H1 (cell line): Measurements from ENCODE around the gene HOMER2. TPM values are rescaled to one million over a fixed set of nuclear protein-coding genes. Genes with fewer than 3 reads are reported as not detected.

ENCODE experiments used
- CTCF ChIA-PET: fragments of 300-600 bp; sonication (Branson Sonifier 250); formaldehyde crosslinking; loops from one replicate; lab custom pipeline; 2021; ENCODE audit not compliant: partially characterized antibody; lab: Charles Lee
- POLR2A ChIA-PET: fragments of 300-600 bp; sonication (Branson Sonifier 250); formaldehyde crosslinking; loops from one replicate; lab custom pipeline; 2021; ENCODE audit warnings: inconsistent platforms; ENCODE audit not compliant: partially characterized antibody; lab: Charles Lee
- DNase-seq, 2 experiments: peaks; one replicate each; pipeline versions ENCODE4 v3.0.0 to v3.0.0-alpha.2; 2010 to 2022; ENCODE audit warnings: low spot score in 2 of 2, low read depth in 1 of 2, mixed read lengths in 1 of 2
- FAIRE-seq: peaks from 2 replicates; lab custom pipeline; 2011; peaks lifted over from hg19 to GRCh38; lab: Jason Lieb, UNC
- H2AFZ ChIP-seq: 2 replicates; pipeline ENCODE4 v1.8.1; 2012; ENCODE audit warnings: low read length, inconsistent platforms
- H2AK5ac ChIP-seq: 2 replicates; pipeline ENCODE4 v1.6.1; 2013; ENCODE audit warnings: low read depth, low read length
- H2BK120ac ChIP-seq: replicated peaks from 2 replicates; pipeline ENCODE3; 2013; ENCODE audit warnings: low read depth, low read length, inconsistent platforms
- H2BK12ac ChIP-seq: 2 replicates; pipeline ENCODE4 v1.6.1; 2013; ENCODE audit warnings: low read depth, low read length
- H2BK15ac ChIP-seq: 2 replicates; pipeline ENCODE4 v1.6.1; 2013; ENCODE audit warnings: low read length
- H2BK20ac ChIP-seq: 2 replicates; pipeline ENCODE4 v1.6.1; 2013; ENCODE audit warnings: low read length
- H2BK5ac ChIP-seq: 2 replicates; pipeline ENCODE4 v1.6.1; 2013; ENCODE audit warnings: low read depth, low read length
- H3K14ac ChIP-seq: 2 replicates; pipeline ENCODE4 v1.6.1; 2013; ENCODE audit warnings: inconsistent platforms; ENCODE audit not compliant: insufficient read length
- H3K18ac ChIP-seq: 2 replicates; pipeline ENCODE4 v1.6.1; 2013; ENCODE audit warnings: low read length; ENCODE audit errors: extremely low read depth
- H3K23ac ChIP-seq: 2 replicates; pipeline ENCODE4 v1.6.1; 2013; ENCODE audit warnings: inconsistent platforms; ENCODE audit not compliant: insufficient read length
- H3K23me2 ChIP-seq: 2 replicates; pipeline ENCODE4 v1.6.1; 2013; ENCODE audit warnings: low read depth, low read length
- H3K27ac ChIP-seq: 2 replicates; pipeline ENCODE4 v1.6.1; 2011; ENCODE audit warnings: low read depth, low read length, inconsistent platforms
- H3K27me3 ChIP-seq, 4 experiments: replicated peaks in 1 of 4; 1 replicate in 1 of 4; 2 replicates in 3 of 4; pipeline versions ENCODE4 v1.6.1 to v1.8.1; 2011 to 2013; ENCODE audit warnings: low read length in 3 of 4, mild to moderate bottlenecking in 3 of 4, inconsistent platforms in 2 of 4, mixed read lengths in 2 of 4, moderate library complexity in 1 of 4; ENCODE audit not compliant: control insufficient read depth in 3 of 4, insufficient read depth in 3 of 4; ENCODE audit errors: extremely low read depth in 1 of 4
- H3K36me3 ChIP-seq, 4 experiments: 2 replicates each; pipeline versions ENCODE4 v1.6.1 to v1.8.1; 2011 to 2013; ENCODE audit warnings: mild to moderate bottlenecking in 4 of 4, low read length in 3 of 4, moderate library complexity in 2 of 4, control low read depth in 1 of 4, inconsistent platforms in 1 of 4; ENCODE audit not compliant: insufficient read depth in 4 of 4, control insufficient read depth in 2 of 4
- H3K4ac ChIP-seq: replicated peaks from 2 replicates; pipeline ENCODE3; 2013; ENCODE audit warnings: low read length, low read depth, mixed read lengths, inconsistent platforms; ENCODE audit not compliant: insufficient read length
- H3K4me1 ChIP-seq, 4 experiments: replicated peaks in 1 of 4; 1 replicate in 1 of 4; 2 replicates in 3 of 4; pipeline versions ENCODE4 v1.6.1 to v1.8.1; 2011 to 2013; ENCODE audit warnings: low read length in 3 of 4, inconsistent platforms in 2 of 4, mixed read lengths in 1 of 4; ENCODE audit not compliant: insufficient read depth in 4 of 4, control insufficient read depth in 3 of 4
- H3K4me2 ChIP-seq, 2 experiments: 2 replicates each; pipeline versions ENCODE4 v1.6.1 to v1.8.1; 2011 to 2013; ENCODE audit warnings: low read depth in 2 of 2, low read length in 2 of 2, control low read depth in 1 of 2, inconsistent platforms in 1 of 2, mild to moderate bottlenecking in 1 of 2; ENCODE audit not compliant: insufficient read depth in 1 of 2
- H3K4me3 ChIP-seq, 4 experiments: fragments of 200-600, 300-600 bp in 1 of 4; sonication (generic), shearing (Covaris generic), sonication (Bioruptor Twin) in 1 of 4; 2 replicates each; pipeline versions ENCODE4 v1.5.1 to v1.8.1; 2011 to 2016; ENCODE audit warnings: low read length in 4 of 4, low read depth in 3 of 4, control low read depth in 2 of 4, inconsistent platforms in 2 of 4, mild to moderate bottlenecking in 2 of 4, mixed read lengths in 1 of 4, moderate library complexity in 1 of 4; ENCODE audit not compliant: insufficient read depth in 2 of 4; ENCODE audit errors: extremely low read depth in 1 of 4
- H3K56ac ChIP-seq: replicated peaks from 2 replicates; pipeline ENCODE3; 2013; ENCODE audit warnings: low read depth, mild to moderate bottlenecking, mixed read lengths, low read length, inconsistent platforms; ENCODE audit not compliant: insufficient read length
- H3K79me1 ChIP-seq: 2 replicates; pipeline ENCODE4 v1.6.1; 2013; ENCODE audit warnings: low read depth, low read length, control low read depth
- H3K79me2 ChIP-seq, 2 experiments: 2 replicates each; pipeline versions ENCODE4 v1.6.1 to v1.8.1; 2012 to 2013; ENCODE audit warnings: low read length in 2 of 2, mild to moderate bottlenecking in 2 of 2, inconsistent platforms in 1 of 2; ENCODE audit not compliant: insufficient read depth in 2 of 2, control insufficient read depth in 1 of 2
- H3K9ac ChIP-seq, 4 experiments: replicated peaks in 1 of 4; 1 replicate in 1 of 4; 2 replicates in 3 of 4; pipeline versions ENCODE4 v1.6.1 to v1.8.1; 2011 to 2013; ENCODE audit warnings: low read depth in 3 of 4, low read length in 3 of 4, control low read depth in 2 of 4, mild to moderate bottlenecking in 2 of 4, moderate library complexity in 2 of 4, inconsistent platforms in 1 of 4; ENCODE audit errors: extremely low read depth in 1 of 4
- H3K9me3 ChIP-seq, 2 experiments: 2 replicates each; pipeline versions ENCODE4 v1.6.1 to v1.8.1; 2012 to 2013; ENCODE audit warnings: mild to moderate bottlenecking in 2 of 2, moderate library complexity in 2 of 2, control low read depth in 1 of 2, inconsistent platforms in 1 of 2, low read depth in 1 of 2, low read length in 1 of 2, mixed read lengths in 1 of 2; ENCODE audit not compliant: insufficient read depth in 2 of 2
- H4K20me1 ChIP-seq, 2 experiments: replicated peaks in 1 of 2; 2 replicates each; pipeline versions ENCODE3 to v1.8.1; 2011 to 2013; ENCODE audit warnings: inconsistent platforms in 2 of 2, low read length in 2 of 2, mild to moderate bottlenecking in 1 of 2; ENCODE audit not compliant: insufficient read depth in 2 of 2, control insufficient read depth in 1 of 2
- H4K5ac ChIP-seq: 2 replicates; pipeline ENCODE4 v1.6.1; 2013; ENCODE audit warnings: low read length, low read depth, mixed read lengths, inconsistent platforms; ENCODE audit not compliant: insufficient read length
- H4K8ac ChIP-seq: 2 replicates; pipeline ENCODE4 v1.8.0; 2013; ENCODE audit warnings: mild to moderate bottlenecking, moderate library complexity, low read length, inconsistent platforms; ENCODE audit not compliant: insufficient read depth; ENCODE audit errors: extremely low read depth
- H4K91ac ChIP-seq: replicated peaks from 2 replicates; pipeline ENCODE3; 2013; ENCODE audit warnings: low read length, mixed read lengths, inconsistent platforms; ENCODE audit not compliant: insufficient read length
- EGR1 ChIP-seq: IDR thresholded peaks from 2 replicates; pipeline ENCODE4 v1.6.1; 2011; ENCODE audit warnings: low read depth, low read length, borderline replicate concordance
- WGBS, 2 experiments: shearing (Covaris generic) in 1 of 2; methylation state at CpG; one replicate each; pipeline versions ENCODE4 v1.1.6 to v1.1.7; 2013 to 2015; ENCODE audit warnings: low lambda C conversion rate in 2 of 2, mixed read lengths in 2 of 2, inconsistent platforms in 1 of 2, low coverage in 1 of 2, missing lambda C conversion rate in 1 of 2; ENCODE audit not compliant: insufficient replicate concordance in 2 of 2, insufficient coverage in 1 of 2, insufficient read length in 1 of 2; ENCODE audit errors: extremely low coverage in 1 of 2, missing lambda C conversion rate in 1 of 2; 5-methylcytosine and 5-hydroxymethylcytosine counted together
- polyA plus RNA-seq, 7 experiments: library from polyadenylated mRNA; depleted of rRNA in 3 of 7; stranded (reverse) in 5 of 7; unstranded in 2 of 7; fragments of >200 nt in 5 of 7; fragments of 200-250 nt in 2 of 7; gene quantifications; 1 replicate in 5 of 7; 2 replicates in 1 of 7; 4 replicates in 1 of 7; pipeline versions ENCODE4 v1.2.1 to v1.2.3, GENCODE V29; 2011 to 2013; ENCODE audit warnings: missing spikeins in 2 of 7, mixed read lengths in 2 of 7
- total RNA-seq: library from RNA; stranded (reverse); fragmentation: NEBNext Ultra II Directional; extraction: Animal tissue kit (Norgen Biotek cat#: 25700); gene quantifications from 2 replicates; pipeline ENCODE4 v1.2.1, GENCODE V29; 2021

HOMER2 gene
- total and polyA plus RNA-seq, 2 of the 8 experiments (the other 6 are each of a cell fraction or from before 2014, with no cell fraction given): 12.5 to 27.6 TPM

DNA sequence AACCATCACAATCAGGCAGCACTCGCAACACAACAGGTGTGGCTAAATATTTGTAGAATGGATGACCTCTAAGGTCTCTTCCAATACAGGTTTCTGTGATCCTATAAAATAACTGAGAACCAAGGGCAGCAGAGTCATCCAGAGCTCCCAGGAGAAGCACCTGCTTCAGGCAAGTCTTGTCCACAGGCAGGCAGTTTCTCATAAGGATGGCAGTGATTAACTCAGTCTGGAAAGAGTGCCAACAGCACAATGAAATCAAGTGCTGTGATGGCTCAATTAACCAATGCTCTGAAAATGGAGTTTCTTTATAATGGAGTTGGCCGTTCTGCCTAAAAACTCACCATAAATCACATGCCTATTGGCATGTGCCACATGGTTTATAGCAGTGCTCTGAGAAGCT is 70.8 kb downstream of the HOMER2 start:
- Histone ChIP-seq H3K23ac (no peak overlapping the region), H3K79me1 (no peaks in the 10 kb centered on the region), H3K9me3 (no peaks in the 10 kb centered on the region), H2BK5ac (no peak overlapping the region), H2BK120ac (no peak overlapping the region), H4K91ac (no peak overlapping the region), H2BK12ac (no peak overlapping the region), H3K23me2 (no peaks in the 10 kb centered on the region), H3K4ac (no peak overlapping the region), H3K4me3 (no peak overlapping the region), H3K14ac (no peak overlapping the region), H4K8ac (no peak overlapping the region), H3K56ac (no peak overlapping the region), H3K27ac (no peak overlapping the region), H3K79me2 (no peaks in the 10 kb centered on the region), H3K4me1 (no peaks in the 10 kb centered on the region), H2AK5ac (no peak overlapping the region), H2AFZ (no peak overlapping the region)
- no peak for FAIRE-seq
- DNase-seq: no peak
- 83% methylated on average over 2 of the region's 2 CpGs; no CpG with 5 or more reads in 1 of the 2 experiments for WGBS, 2 experiments
- CTCF ChIA-PET: interaction anchor here (1.1 to 1.7 kb wide), 4 partner anchors 9 to 129 kb away, joined by 3 to 7 read pairs (median 4); partner anchors contain the start of gene C15orf40
- no peak for TF ChIP-seq EGR1
- TF ChIP-seq, all 59 proteins: peak for 0
- no peak overlapping the region for H2BK20ac ChIP-seq
- no peak overlapping the region for H2BK15ac ChIP-seq
- no peaks in the 10 kb centered on the region for H3K36me3 ChIP-seq
- H3K27me3 ChIP-seq: no peaks in the 10 kb centered on the region
- POLR2A ChIA-PET: no interaction called here
- no peak overlapping the region for H3K9ac ChIP-seq
- H4K20me1 ChIP-seq: no peaks in the 10 kb centered on the region
- H3K4me2 ChIP-seq: no peak overlapping the region
- H4K5ac ChIP-seq: no peak overlapping the region
- no peak overlapping the region for H3K18ac ChIP-seq
